DOHH2 (cell line): ENCODE measurements around the gene GABARAPL2.

Experiments used
- CTCF ChIP-seq: fragments of 200-600 bp; sonication (generic); IDR thresholded peaks from one replicate; pipeline ENCODE4 v1.5.1; 2014; ENCODE audit warnings: antibody characterized with exemption, mild to moderate bottlenecking, low read depth, low read length; ENCODE audit not compliant: poor library complexity, severe bottlenecking
- EZH2phosphoT487 ChIP-seq: fragments of 200-600 bp; sonication (generic); IDR thresholded peaks from 2 replicates; pipeline ENCODE4 v1.6.1; 2017; ENCODE audit warnings: borderline replicate concordance, mild to moderate bottlenecking, antibody characterized with exemption, low read length, moderate library complexity, mixed read lengths

- no peak for TF ChIP-seq CTCF
- no peak for TF ChIP-seq EZH2phosphoT487
These were observed 22.5 kb downstream of the GABARAPL2 start for GRCh38 chr16:75588716-75589115.
